8988T (cell line): ENCODE data around the gene F7.
"Not testable (repeated sequence)": the region's sequence is repeated elsewhere in the genome, so short reads cannot be mapped to it uniquely, and the experiment has no call there.

ENCODE experiments used
- DNase-seq: peaks from one replicate; pipeline ENCODE4 v3.0.0; 2011

F7 gene

DNA sequence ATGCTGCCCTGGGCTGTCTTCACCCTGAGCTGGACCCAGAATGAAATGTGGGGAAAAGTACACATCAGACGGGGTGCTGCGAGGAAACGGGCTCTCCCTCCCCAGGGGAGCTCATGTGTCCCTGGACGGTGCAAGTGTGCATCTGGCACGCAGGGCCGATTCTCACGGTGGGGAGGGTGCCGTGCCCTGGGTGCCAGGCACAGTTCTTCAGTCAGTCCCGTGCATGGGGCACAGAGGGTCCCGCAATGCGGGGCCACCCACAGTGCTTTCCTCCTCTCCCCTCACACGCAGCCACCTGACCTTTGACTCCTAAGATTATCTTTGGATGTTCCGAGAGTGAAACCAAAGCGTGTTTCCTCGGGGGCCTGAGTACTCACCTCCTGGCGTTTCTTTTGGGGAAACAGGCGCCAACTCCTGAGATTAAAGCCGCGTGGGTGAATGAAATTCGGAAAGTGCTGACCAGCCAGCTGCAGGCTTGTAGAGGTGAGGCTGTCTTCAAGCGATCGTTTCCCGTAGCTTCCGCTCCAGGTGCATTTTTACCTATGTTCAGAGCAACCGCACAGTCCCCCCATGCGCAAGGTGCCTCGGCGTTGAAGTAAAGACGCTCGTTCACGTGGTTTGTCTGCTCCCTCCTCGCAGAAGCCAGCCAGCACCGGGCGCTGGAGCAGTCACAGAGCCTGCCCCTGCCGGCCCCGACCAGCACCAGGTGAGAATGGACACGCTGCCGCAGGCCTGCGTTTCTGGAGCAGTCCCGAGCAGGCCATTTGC, 17.5 kb upstream of the F7 start:
- no peak for DNase-seq

DNA sequence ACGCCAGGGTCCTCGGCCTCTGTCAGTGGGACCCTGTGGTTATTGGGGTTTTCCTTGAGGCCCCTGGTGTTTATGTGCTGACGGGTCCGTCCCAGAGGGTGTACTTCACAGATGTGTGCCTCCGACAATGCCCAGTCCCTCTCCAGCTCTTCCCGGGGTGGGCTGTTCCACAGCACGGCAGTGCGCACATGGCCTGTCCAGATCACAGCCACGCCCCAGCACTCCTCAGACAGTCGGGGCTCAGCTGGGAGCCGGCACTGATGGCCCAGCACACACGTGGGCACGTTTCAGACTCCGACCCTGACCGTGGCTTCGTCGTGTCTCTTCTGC, 16.9 kb upstream of the F7 start:
- DNase-seq: no peak

DNA sequence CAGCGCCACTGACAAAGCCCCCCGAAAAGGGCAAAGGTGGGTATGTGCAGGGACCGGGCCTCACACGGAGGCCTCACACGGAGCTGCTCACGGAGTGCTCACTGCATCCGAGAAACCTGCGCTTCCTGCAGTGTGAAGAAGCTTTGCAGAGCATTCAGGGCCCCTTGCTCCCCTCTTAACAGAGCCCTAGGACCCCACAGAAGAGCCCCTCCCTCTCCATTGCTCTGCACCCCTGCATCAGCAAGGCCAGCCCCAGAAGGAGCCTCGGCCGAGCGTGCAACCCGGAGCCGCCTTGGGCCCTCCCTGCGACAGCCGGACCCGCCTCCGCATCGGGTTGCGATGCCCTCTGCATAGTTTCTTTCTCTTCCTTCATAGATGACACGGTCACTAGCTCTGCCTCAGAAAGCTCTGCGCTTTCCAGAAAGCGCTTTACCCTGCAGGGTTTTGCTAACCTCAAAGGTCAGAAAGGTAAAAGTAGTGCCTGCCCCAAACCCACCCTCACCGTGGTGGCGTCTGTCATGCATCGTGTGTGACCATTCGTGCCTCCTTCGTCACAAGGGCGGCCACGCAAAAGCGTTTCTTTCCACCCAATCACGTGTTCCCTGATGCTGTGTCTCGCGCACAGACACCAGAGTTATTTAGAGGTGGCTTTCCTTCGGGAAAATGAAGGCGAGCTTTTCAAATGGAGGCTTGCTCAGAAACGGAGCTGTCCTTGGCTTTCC, 15.7 kb upstream of the F7 start:
- no peak for DNase-seq

DNA sequence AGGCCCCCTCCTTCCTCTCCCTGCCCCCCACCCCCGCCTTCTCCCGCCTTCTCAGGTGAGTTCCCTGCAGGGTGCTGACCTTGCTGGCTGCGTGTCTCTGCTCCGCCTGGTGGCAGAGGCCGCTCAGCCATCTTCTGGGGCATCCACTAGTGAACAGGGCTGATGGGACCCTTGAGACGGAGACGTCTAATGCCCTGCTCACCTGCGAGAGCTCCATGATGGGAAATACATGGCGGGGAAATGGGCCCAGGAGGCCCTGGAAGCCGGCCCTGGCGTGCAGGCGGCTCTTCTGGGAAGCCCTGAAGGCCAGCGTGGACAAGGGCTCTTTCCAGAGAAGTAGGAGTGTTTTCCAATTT, 15.2 kb upstream of the F7 start:
- no peak for DNase-seq

DNA sequence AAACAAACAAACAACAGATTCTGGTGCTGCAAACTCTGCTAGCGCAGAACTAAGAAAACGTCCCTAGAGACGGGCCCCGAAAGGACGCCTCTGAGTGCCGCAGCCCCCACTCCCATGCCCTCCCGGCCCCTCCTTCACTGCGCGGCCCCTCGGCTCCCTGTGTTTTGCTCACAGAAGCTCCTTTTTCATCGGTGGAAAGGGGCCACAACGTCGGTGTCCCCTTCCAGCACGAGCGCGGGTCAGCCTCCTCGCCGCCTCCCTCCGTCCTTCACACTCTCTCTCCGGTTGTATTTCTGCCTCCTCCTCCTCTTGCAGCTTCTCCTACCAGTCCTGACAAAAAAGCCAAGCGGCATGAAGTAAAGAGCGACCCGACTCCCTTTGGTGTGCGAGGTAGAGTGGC, 14.8 kb upstream of the F7 start:
- DNase-seq: no peak

DNA sequence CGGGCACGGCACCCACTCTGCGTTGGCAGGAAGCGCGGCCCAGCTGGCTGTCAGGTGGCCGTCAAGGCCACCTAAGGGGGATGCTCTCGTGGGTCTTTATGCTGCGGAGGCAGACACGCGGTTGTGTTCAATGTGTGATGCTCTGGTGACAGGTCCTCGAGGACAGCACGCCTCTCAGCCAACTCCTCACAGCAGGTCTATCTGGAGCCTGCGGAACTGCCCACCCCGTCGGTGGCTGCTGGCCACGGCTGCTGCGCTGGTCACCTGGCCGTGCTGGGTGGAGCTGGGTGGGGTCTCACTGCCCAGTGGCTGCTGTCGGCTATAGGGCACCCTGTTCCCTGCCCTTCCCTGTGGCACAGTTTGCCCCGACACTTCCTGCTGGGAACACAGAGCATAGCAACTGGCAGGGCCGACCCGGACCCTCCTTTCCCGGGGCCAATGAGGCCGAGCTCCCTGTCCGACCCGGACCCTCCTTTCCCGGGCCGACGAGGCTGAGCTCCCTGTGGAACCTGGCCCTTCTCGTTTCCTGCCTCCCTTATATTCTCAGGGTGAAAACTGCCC, 14.3 kb upstream of the F7 start:
- no peak for DNase-seq

DNA sequence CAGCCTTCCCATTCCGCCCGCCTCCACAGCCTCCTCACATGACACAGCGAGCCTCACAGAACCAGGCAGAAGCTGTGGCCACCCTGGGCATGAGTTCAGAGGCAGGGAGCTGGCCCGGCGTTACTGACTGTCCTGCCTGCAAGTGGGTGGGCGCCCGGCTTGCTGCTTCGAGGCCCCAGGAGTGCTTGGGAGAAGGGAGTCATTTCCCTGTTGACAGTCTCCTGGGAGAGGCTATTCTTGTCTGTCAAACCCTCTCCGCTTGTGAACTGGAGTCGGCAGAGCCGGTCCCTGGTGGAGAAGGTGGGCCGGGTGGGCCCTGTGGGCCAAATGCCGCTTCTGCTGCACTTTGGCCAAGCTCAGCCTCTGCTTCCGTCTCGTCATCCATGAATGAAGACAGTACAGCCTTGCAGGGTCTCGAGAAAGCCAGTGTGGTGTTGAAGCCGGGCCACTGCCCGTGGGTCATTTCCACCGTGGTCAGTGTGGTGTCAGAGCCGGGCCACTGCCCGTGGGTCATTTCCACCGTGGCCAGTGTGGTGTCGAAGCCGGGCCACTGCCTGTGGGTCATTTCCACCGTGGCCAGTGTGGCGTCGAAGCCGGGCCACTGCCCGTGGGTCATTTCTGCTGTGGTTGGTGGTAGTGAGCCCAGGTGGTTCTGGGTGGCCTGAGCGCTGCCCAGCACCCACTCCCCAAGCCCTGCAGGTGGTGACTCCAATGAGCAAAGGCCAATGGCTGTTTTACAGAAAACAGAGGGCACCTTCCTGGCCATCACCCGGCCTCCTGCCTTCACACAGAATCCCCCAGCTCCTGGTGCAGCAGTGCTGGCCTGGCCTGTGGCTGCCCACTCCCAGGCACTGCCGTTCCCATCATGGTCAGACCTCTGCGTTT, 13.5 kb upstream of the F7 start:
- no peak for DNase-seq

DNA sequence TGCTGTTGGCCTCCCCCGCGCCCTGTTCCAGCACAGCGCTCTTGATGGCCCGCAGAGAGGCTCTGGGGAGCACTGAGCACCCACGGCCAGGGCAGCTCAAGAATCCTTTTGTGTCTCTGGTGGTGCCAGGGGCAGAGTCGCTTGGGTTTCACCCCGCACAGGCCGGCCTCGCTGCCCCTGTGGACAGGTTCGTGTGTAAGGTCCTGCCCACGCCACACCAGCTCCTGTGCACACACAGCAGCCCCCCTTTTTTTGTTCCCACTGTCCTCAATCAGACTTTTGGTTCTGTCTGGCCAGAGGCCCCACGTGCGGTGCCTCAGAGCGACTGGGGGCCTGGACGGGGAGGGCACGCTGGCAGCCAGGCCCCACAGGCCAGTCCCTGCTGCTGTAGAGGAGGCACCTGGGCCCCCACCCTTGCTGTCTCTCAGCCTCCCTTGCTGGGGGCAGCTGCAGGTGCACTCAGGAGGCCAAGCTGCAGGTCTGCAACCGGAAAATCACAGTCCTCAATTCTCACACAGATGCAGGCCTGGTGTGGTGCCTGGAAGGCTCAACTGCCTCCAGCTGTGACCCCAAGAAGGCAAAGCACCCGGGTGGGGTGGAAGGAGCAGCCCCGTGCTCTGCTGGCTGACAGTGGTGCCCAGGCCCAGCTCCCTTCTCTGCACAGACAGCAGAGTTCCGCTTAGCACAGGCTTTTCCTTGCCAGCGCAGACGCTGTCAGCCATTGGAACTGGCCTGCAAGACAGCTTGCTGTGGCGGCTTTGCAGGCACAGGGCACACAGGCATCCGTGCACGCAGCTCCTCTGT, 12.6 kb upstream of the F7 start:
- no peak for DNase-seq

DNA sequence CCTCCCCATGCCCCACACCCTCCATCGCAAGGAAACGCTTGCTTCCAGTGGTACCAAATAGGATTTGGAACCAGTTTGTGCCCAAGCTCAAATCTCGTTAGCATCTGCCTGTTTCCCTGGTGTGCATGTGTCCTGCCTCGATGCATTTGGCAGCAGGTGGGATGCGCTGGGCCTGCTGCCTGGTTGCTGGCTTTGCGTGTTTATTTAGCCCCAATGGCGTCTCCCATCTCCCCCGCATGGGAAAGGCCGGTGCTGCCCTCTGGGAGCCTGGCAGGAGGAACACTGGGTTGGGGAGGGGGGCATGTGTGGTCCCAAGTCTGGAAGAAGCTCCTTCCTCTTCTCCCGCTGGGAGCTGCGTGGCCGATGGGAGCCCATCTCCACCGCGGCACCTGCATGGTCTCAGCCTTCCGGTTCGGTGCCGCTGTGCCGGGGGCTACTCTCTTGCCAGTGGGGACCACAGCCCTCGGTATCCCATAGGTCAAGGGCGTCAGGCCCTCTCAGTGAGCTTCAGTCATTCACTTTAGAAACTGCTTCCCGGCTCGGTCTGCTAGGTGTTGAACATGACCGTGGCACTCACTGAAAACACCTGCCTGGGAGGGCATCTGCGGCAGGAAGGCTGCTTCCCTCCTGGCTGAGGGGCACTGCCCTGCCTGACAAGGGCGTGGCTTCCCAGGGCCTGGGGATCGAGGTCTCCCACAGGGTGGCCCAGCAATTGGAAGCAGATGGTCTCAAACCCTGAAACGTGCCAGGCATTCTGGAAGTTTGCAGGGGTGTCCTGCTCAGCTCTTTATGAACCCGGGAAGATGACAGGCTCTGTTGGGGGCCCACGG, 11.8 kb upstream of the F7 start:
- no peak for DNase-seq

DNA sequence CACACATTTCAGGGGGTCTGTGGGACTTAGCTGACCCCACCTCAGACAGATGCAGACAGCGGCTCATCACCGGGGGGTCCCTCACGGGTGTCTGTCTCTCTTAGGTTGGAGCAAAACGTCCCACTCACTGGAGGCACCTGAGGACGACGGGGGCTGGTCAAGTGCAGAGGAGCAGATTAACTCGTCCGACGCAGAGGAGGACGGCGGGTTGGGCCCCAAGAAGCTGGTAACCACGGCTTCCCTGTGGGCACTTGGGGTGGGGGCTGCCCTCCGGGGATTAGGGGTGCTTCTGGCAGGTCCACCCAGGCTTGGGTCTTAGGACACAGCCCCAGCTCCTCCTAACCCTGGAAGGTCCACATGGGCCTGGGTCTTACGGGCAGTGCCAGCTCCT, 11.2 kb upstream of the F7 start:
- DNase-seq: no peak

DNA sequence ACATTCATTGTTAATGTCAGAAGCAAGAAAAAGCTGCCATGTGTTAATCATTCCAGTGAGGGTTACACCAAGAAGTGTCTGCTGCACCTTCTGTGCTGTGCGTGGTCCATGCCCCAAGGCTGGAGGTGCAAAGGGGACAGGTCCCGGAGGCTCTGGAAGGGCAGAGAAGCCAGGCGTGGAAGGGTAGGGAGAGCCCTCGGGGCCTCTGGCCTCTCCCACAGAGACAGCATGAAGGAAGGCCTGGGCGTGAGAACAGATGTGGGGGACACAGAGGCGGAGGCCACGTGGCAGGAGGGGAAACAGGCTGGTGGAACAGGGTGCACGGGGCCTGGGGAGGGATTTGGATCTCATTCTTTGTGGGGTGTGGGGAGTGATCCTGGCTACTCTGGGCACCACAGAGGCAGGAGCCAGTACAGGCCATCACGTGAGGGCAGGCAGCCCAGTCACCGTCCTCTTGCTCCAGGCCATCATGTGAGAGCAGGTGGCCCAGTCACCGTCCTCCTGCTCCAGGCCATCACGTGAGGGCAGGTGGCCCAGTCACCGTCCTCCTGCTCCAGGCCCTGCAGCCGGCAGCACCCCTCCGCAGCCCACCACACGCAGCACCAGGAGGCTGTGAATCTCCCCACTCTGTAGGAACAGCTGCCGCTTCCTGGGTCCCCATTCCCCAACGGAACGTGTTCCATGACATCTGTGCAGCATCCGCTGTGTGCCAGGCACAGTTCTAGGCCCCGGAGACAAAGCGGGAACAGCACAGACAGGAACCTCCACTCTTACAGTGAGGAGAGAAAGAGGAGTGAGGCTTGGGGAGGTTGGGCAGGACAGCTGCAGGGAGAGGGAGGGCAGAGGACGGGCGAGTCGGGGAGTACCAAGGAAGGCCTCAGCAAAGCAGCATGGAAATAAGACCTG, 10.2 kb upstream of the F7 start:
- no peak for DNase-seq

DNA sequence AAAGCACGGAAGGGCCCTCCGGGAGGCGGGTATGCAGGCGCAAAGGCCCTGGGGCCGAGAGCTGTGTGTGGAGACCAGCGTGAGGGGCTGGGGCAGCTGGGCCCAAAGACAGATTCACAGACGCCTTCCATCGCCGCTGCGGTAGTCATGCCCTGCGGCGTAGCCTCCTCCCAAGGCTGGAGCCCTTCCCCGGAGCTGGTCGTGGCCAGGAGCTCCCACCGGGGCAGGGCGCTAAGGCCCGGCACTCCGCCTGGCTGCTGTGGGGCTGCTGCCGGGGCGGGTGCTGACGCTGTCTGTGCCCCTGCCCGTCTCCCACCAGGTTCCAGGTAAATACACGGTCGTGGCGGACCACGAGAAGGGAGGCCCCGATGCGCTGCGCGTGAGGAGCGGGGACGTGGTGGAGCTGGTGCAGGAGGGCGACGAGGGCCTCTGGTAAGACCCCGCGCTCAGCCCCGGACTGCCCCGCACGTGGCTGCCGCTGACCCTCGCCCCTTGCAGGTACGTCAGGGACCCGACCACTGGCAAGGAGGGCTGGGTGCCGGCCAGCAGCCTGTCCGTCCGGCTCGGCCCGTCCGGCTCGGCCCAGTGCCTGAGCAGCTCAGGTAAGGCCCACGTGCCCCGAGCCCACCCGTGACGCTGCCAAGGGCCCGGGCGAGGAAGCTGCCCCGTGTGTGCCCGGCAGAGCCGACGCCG, 9.4 kb upstream of the F7 start:
- no peak for DNase-seq

DNA sequence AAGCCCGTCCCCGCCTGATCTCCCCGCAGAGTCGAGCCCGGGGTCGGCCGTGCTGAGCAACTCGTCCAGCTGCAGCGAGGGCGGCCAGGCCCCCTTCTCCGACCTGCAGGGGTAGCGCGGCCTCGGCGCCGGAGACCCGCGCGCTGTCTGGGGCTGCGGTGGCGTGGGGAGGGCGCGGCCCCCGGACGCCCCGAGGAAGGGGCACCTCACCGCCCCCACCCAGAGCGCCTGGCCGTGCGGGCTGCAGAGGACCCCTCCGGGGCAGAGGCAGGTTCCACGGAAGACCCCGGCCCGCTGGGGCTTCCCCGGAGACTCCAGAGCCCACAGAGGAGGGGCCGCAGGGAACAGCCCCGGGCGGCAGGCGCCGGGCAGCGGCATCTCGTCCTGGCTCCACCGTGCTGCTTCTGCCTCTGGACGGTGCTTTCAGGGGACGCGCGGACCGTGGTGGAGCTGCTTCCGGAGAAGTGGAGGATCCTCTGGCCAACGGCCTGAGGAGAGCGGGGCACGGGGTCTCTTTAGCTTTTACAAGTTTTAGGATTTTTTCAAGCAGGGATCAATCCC, 8.8 kb upstream of the F7 start:
- no peak for DNase-seq

DNA sequence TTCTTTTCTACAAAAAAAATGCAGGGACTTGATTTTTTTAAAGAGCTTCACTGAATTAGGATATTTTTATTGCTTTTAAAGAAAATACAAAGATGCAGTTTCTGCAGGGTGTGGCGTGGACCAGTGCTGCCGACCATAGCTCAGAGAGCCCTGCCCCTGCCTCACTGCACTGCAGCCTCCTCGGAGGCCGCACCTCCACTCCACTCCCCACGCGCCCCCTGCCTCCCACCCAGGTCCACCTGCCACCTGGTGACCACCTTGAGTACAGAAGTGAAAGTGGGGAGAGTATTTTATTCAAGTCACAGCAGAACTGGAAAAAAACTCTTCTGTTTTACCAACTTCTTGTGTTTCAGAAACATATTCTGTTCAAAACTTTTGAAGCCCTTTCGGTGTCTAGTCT, 7.9 kb upstream of the F7 start:
- no peak for DNase-seq

DNA sequence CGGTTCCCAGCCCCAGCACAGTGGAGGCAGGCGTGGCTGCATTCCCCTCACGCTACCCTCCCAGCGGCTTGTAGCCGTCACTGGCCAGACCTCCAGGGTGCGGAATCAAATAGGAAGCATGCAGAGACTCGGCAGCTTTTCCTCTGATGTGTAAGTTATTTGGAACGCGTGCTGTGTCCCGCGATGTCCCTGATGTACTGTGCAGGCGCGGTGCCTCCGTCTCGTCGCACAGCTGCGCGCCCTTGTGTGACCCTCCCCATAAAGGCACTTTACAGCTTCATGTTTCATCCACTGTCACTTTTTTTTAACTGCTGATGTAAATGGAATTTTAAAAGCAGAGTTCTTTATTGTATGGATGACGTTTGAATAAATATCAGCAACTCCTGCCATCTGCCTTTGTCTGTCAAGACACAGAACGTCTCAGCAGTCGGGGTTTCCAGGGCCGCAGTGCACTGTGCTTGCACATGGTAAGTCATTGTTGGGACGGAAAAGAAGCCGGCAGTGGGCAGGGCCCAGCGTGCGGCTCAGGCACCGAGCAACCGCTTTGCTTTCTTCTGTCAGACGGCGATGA, 7.3 kb upstream of the F7 start:
- no peak for DNase-seq

DNA sequence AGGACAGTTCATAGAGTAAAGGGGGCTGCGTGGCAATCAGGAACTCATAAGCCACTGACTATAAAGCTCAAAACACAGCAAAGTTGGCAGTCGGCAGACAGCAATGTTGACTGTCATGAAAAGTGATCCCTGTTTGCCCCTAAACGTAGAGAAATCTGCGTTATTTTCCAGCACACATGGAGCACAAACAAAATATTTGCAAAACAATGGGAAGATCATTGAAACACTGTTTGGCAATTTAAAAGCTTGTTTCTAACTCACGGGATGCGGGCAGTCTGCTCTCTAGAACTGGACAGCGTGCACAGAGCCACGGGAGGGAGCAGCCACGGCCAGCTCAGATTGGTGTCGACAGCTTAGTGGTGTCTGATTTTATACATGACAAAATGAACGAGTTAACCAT, 6.4 kb upstream of the F7 start:
- no peak for DNase-seq

DNA sequence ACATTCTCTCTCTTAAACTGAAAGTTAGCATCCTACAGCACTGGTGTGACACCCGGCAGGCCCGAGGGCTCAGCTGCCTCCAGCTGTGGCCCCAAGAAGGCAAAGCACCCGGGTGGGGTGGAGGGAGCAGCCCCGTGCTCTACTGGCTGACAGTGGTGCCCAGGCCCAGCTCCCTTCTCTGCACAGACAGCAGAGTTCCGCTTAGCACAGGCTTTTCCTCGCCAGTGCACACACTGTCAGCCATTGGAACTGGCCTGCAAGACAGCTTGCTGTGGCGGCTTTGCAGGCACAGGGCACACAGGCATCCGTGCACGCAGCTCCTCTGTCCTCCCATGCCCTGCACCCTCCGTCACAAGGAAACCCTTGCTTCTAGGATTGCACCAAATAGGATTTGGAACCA, 3.3 kb upstream of the F7 start:
- not testable (repeated sequence) for DNase-seq

DNA sequence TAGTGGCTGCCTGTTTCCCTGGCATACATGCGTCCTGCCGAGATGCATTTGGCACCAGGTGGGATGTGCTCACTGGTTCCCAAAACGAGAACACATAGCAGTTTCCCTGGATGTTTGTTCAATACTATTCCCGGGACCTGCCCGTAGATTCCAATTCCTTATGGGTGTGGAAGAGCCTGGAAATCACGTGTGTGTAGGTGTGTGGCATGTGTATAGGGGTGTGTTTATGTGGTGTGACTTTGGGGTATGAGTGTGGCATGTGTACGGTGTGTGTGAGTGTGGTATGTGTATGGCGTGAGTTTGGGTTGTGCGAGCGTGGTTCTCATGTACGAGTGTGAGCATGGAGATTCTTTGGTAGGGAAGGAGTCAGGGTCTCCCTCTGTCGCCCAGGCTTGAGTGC, 2.9 kb upstream of the F7 start:
- no peak for DNase-seq

DNA sequence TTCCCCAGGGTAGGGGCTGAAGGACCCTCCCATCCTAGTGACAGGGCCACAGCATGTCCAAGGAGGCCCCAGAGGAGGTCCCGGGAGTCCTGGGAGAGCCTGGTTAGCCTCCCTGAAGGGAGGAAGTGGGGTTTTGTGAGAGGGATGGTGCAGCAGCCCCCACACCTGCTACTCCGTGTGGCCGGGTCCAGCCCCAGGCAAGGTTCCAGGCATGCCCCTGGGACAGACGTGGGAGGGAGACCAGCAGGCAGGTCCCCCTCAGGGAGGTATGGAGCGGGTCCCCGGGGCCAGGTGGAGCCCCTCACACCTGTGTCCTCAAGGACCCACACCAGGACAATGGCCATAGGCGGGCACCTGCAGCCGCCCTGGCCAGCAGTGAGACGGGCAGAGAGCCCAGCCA, 1.9 kb upstream of the F7 start:
- DNase-seq: no peak
